Neural crest cell (in vitro differentiated cells): Measurements from ENCODE around the gene GREM1. TPM values are rescaled to one million over a fixed set of nuclear protein-coding genes. Genes with fewer than 3 reads are reported as not detected.

ENCODE experiments used
- DNase-seq: peaks from one replicate; pipeline ENCODE4 v3.0.0; 2021; ENCODE audit warnings: low read depth, mixed read lengths, low spot score
- H3K27ac Mint-ChIP-seq: one replicate; pipeline ENCODE4 v1.8.0; 2021; ENCODE audit warnings: mild to moderate bottlenecking, mixed read lengths; ENCODE audit not compliant: unreplicated experiment
- H3K27me3 Mint-ChIP-seq: 2 replicates; pipeline ENCODE4 v1.8.0; 2021; ENCODE audit warnings: low read depth, mild to moderate bottlenecking, mixed read lengths
- H3K36me3 Mint-ChIP-seq: 2 replicates; pipeline ENCODE4 v1.8.0; 2021; ENCODE audit warnings: low read depth, mild to moderate bottlenecking, mixed read lengths
- H3K4me1 Mint-ChIP-seq: 2 replicates; pipeline ENCODE4 v1.8.0; 2021; ENCODE audit warnings: mixed read lengths
- H3K4me3 Mint-ChIP-seq: one replicate; pipeline ENCODE4 v1.8.0; 2021; ENCODE audit warnings: mild to moderate bottlenecking, mixed read lengths
- H3K9me3 Mint-ChIP-seq: 2 replicates; pipeline ENCODE4 v1.8.0; 2021; ENCODE audit warnings: mixed read lengths
- total RNA-seq: library from RNA; stranded (reverse); gene quantifications from 2 replicates; pipeline ENCODE4 v1.2.1, GENCODE V29; 2021
- TF ChIP-seq, protein P1 (sequence below): fragments of 200-600 bp; sonication (generic); conservative IDR thresholded peaks from 2 replicates; pipeline ENCODE4 v1.5.0; 2021; ENCODE audit warnings: antibody characterized with exemption, mild to moderate bottlenecking

GREM1 gene
- total RNA-seq, 1 donor from 2014 or later: 0.09 TPM

DNA sequence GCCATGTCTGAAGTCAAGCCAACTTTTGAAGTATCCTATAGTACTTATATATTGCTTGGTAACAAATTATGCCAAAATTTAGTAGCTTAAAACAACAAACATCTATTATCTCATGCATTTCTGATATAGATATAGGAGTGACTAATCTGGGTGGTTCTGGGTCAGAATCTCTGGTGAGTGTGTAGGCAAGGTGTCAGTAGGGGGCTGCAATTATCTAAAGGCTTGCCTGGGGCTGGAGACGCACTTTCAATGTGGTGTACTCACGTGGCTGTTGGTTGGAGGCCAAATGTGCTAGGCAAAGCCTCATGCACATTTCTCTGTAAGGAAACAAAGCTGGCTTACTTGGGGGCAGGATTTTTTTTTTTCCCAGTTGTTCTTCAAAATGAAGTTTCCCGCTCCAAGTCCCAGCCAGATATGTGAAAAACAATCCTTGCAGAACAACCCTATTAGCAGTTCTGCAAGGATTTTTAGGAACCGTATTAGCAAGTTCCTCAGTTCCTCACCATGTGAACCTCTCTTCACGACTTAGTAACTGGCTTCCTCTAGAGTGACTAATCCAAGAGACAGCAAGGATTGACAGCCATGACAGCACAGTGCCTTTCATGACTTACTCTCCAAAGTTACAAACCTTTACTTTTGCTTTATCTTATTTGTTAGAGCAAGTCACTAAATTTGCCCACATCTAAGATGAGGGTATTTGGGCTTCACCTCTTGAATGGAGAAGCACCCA, 25.8 kb downstream of the GREM1 start:
- peaks cover 6% of the 10 kb centered on the region for H3K4me1 Mint-ChIP-seq
- no peak for DNase-seq
- no peak overlapping the region for H3K4me3 Mint-ChIP-seq
- peaks cover 7% of the 10 kb centered on the region for H3K36me3 Mint-ChIP-seq
- H3K27me3 Mint-ChIP-seq: peaks cover 3% of the 10 kb centered on the region
- H3K27ac Mint-ChIP-seq: no peak overlapping the region
- TF ChIP-seq, protein P1, sequence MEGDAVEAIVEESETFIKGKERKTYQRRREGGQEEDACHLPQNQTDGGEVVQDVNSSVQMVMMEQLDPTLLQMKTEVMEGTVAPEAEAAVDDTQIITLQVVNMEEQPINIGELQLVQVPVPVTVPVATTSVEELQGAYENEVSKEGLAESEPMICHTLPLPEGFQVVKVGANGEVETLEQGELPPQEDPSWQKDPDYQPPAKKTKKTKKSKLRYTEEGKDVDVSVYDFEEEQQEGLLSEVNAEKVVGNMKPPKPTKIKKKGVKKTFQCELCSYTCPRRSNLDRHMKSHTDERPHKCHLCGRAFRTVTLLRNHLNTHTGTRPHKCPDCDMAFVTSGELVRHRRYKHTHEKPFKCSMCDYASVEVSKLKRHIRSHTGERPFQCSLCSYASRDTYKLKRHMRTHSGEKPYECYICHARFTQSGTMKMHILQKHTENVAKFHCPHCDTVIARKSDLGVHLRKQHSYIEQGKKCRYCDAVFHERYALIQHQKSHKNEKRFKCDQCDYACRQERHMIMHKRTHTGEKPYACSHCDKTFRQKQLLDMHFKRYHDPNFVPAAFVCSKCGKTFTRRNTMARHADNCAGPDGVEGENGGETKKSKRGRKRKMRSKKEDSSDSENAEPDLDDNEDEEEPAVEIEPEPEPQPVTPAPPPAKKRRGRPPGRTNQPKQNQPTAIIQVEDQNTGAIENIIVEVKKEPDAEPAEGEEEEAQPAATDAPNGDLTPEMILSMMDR: no peak
- peaks cover 24% of the 10 kb centered on the region for H3K9me3 Mint-ChIP-seq

DNA sequence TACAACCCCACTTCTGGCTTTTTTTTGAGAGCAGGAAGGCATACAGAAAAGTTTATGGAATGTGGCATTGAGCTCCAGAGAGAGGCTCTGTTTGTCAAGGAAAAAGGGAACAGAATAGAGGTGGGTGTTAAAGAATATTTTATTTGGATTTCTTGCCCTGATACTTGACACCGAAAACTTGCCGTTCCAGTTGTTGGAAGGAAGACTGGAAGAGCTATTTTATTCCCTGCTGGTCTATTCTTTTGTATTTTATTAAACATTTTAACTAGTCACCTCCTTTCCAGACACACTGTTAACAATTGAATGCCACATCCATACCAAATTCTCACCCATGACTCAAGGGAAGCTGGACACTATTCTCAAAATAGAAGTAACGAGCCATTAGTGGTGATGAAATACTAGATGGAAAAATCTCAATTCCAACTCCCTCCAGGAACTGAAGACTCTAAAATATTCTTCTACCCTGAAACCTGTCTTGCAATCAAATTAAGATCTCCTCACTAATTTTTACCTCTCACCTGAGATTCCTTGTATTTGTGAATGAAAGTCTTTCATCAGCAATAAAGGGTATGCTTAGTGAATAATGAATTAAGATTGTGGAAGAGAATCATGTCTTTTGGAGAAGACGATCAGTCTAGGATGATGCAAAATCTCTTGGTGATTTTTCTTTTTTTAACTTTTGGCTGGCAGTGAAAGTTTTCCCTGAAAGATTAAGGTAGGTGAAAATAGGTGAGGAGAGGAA, 28.5 kb downstream of the GREM1 start:
- DNase-seq: no peak

DNA sequence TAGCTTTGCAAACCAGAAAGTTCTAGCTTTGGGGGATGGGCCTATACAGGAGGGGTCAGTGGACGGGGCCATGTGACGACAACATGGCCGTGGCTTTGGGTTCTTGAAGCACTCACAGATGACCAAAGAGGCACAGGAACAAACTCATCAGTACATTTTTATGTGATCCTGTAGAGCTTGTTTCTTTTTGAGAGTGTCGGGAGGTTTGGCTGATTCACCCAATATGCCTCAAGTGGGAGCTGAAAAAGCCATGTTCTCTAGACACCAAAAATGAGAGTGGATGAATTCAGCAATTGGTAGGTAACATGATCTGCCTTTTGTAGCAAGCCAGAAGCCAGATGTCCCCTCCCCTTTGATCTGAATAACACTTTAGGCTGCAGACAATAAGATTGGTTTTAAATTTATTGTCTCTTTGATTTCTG, 30.1 kb downstream of the GREM1 start:
- TF ChIP-seq, protein P1: no peak
- DNase-seq: no peak
- no peak overlapping the region for H3K27ac Mint-ChIP-seq
- H3K9me3 Mint-ChIP-seq: peaks cover 8% of the 10 kb centered on the region
- H3K36me3 Mint-ChIP-seq: no peaks in the 10 kb centered on the region
- no peaks in the 10 kb centered on the region for H3K27me3 Mint-ChIP-seq
- peaks cover 6% of the 10 kb centered on the region for H3K4me1 Mint-ChIP-seq
- no peak overlapping the region for H3K4me3 Mint-ChIP-seq

More for the DNA sequence above, 28.5 kb downstream of the GREM1 start:
- peaks cover 6% of the 10 kb centered on the region for H3K4me1 Mint-ChIP-seq
- H3K27ac Mint-ChIP-seq: no peak overlapping the region
- H3K9me3 Mint-ChIP-seq: peaks cover 17% of the 10 kb centered on the region
- H3K36me3 Mint-ChIP-seq: no peaks in the 10 kb centered on the region
- TF ChIP-seq, protein P1: no peak
- H3K4me3 Mint-ChIP-seq: no peak overlapping the region
- H3K27me3 Mint-ChIP-seq: peaks cover 3% of the 10 kb centered on the region

DNA sequence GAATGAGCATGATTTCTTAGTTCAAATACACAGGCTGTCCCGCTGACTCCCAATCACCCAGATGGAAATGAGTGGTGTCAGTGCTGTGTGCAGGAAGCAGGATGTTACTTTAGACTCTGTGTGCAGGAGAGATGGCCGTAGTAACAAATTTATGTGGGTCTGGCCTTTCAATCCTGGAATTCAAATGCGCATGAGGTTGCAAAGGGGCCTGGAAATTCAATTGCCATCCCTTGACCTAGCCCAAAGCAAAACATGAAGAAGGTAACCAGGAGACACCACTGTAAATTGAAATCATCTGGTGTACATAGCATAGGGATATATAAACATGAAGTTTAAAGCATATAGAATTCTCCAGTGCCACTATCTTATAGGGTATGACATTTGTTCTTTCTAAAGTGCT, 33.2 kb downstream of the GREM1 start:
- Mint-ChIP-seq H3K27ac (no peak overlapping the region), H3K27me3 (peaks cover under 1% of the 10 kb centered on the region), H3K4me3 (no peak overlapping the region), H3K4me1 (peaks cover 6% of the 10 kb centered on the region), H3K36me3 (no peaks in the 10 kb centered on the region), H3K9me3 (peaks cover 4% of the 10 kb centered on the region)
- no peak for DNase-seq
- TF ChIP-seq, protein P1: no peak

DNA sequence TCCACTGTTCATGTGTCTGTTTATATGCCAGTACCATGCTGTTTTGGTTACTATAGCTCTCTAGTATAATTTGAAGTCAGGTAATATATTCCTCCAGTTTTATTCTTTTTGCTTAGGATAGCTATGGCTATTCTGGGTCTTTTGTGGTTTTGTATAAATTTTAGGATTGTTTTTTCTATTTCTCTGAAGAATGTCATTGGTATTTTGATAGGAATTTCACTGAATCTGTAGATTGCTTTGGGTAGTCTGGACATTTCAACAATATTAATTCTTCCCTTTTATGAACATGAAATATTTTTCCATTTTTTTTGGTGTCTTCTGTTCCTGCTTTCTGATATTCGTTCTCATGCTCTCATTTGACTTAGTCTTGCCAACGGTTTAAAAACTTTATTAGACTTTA, 39.6 kb downstream of the GREM1 start:
- H3K27ac Mint-ChIP-seq: no peak overlapping the region
- TF ChIP-seq, protein P1: no peak
- peaks cover 4% of the 10 kb centered on the region for H3K27me3 Mint-ChIP-seq
- no peaks in the 10 kb centered on the region for H3K36me3 Mint-ChIP-seq
- peaks cover 8% of the 10 kb centered on the region for H3K9me3 Mint-ChIP-seq
- H3K4me1 Mint-ChIP-seq: no peaks in the 10 kb centered on the region
- no peak overlapping the region for H3K4me3 Mint-ChIP-seq
- DNase-seq: no peak
